Naive B cell (primary cell): ENCODE measurements around the gene SLC35G1. TPM values are rescaled to one million over a fixed set of nuclear protein-coding genes. Genes with fewer than 3 reads are reported as not detected.

ENCODE experiments used
- ATAC-seq, 2 donors: fragments of 150-1000 bp; cut with Tn5 transposase; 2 replicates each; pipeline ENCODE4 v1.10.0; 2021; ENCODE audit warnings: low read depth in 2 of 2, mild to moderate bottlenecking in 2 of 2, moderate library complexity in 2 of 2
- DNase-seq: peaks from one replicate; pipeline ENCODE4 v3.0.0; 2022
- H3K27ac Mint-ChIP-seq, 6 donors: one replicate each; pipeline ENCODE4 v1.8.0; 2020 to 2022; ENCODE audit warnings: mild to moderate bottlenecking in 6 of 6, mixed read lengths in 6 of 6, moderate library complexity in 5 of 6, inconsistent platforms in 2 of 6
- H3K27me3 Mint-ChIP-seq, 3 donors: one replicate each; pipeline ENCODE4 v1.8.0; 2021 to 2022; ENCODE audit warnings: mixed read lengths in 3 of 3, mild to moderate bottlenecking in 1 of 3
- H3K36me3 Mint-ChIP-seq, 2 donors: one replicate each; pipeline ENCODE4 v1.8.0; 2020 to 2022; ENCODE audit warnings: mixed read lengths in 2 of 2, inconsistent platforms in 1 of 2, mild to moderate bottlenecking in 1 of 2
- H3K4me1 Mint-ChIP-seq, 3 donors: one replicate each; pipeline ENCODE4 v1.8.0; 2020 to 2022; ENCODE audit warnings: mixed read lengths in 3 of 3, inconsistent platforms in 1 of 3, mild to moderate bottlenecking in 1 of 3, moderate library complexity in 1 of 3
- H3K4me3 Mint-ChIP-seq, 8 donors: one replicate each; pipeline ENCODE4 v1.8.0; 2020 to 2022; ENCODE audit warnings: mild to moderate bottlenecking in 8 of 8, mixed read lengths in 8 of 8, moderate library complexity in 8 of 8, inconsistent platforms in 2 of 8
- H3K9me3 Mint-ChIP-seq, 7 donors: one replicate each; pipeline ENCODE4 v1.8.0; 2020 to 2022; ENCODE audit warnings: mixed read lengths in 7 of 7, mild to moderate bottlenecking in 5 of 7, inconsistent platforms in 2 of 7, moderate library complexity in 1 of 7
- polyA plus RNA-seq, 6 donors: library from polyadenylated mRNA; unstranded; fragments of 300-500 nt; fragmentation: Illumina TruSeq; gene quantifications; one replicate each; pipeline ENCODE4 v1.2.3, GENCODE V29; 2021; ENCODE audit warnings: low read depth in 6 of 6

The SLC35G1 gene
- polyA plus RNA-seq, 6 donors from 2014 or later, result 0.08 to 0.94 (median 0.21) TPM; not detected in 1

- Mint-ChIP-seq H3K36me3 (no peaks in the 10 kb centered on the region), H3K27ac (no peak overlapping the region)
Measured at GRCh38 chr10:93904901-93905300, 11.1 kb downstream of the SLC35G1 start.

GRCh38 chr10:93907059-93907458 is 13.3 kb downstream of the SLC35G1 start:
- Mint-ChIP-seq H3K4me3 (no peak overlapping the region), H3K9me3 (no peaks in the 10 kb centered on the region), H3K27ac (no peak overlapping the region), H3K27me3 (no peaks in the 10 kb centered on the region), H3K36me3 (no peaks in the 10 kb centered on the region), H3K4me1 (no peaks in the 10 kb centered on the region)
- ATAC-seq (no peak), DNase-seq (no peak)

More at GRCh38 chr10:93904901-93905300, 11.1 kb downstream of the SLC35G1 start:
- ATAC-seq (no peak), DNase-seq (no peak)
- H3K4me1 Mint-ChIP-seq, result no peaks in the 10 kb centered on the region
- H3K9me3 Mint-ChIP-seq, result no peaks in the 10 kb centered on the region
- no peak overlapping the region for H3K4me3 Mint-ChIP-seq
- no peaks in the 10 kb centered on the region for H3K27me3 Mint-ChIP-seq

DNA sequence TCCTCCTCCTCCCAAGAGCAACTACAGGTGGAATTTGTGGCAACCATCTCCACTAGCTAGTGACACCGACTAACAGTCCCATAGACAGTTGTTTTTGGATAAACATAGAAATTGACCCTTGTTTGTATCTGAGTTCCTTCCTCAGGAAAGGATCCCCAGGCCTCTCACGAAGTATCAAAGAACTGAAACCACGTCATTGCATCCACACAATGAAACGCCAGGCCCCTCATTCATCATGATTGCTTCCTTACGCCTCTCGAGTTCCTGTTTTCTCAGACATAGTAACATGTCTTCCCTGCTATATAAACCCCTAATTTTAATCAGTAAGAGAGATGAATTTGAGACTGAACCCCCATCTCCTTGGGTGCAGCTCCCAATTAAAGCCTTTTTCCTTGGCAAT is 18.1 kb downstream of the SLC35G1 start:
- no peak for DNase-seq
- no peaks in the 10 kb centered on the region for H3K9me3 Mint-ChIP-seq
- H3K27ac Mint-ChIP-seq, result no peak overlapping the region
- no peak overlapping the region for H3K4me3 Mint-ChIP-seq
- ATAC-seq, result no peak
- H3K27me3 Mint-ChIP-seq, result peaks cover 0 to 2% (median 0%) of the 10 kb centered on the region in 3 donors
- H3K4me1 Mint-ChIP-seq, result peaks cover 0 to 4% (median 0%) of the 10 kb centered on the region in 3 donors
- no peaks in the 10 kb centered on the region for H3K36me3 Mint-ChIP-seq

DNA sequence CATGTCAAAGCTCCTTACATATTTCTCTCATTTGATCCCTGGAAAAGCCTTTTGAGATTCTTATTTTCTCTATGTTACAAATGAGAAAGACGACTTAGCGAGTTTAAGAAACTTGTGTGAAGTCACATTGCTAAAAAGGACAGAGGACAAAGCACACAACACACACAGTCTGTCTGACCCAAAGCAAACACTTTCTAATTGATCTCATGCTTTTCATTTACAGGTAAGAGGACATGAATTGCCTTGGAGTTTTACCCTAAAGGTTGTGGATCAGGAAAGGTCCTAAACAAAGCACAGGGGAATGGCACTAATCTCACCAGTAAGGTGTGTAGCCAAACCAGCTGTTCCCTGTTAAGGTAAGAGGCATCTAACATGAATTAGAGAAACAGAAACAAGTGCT is 18.7 kb downstream of the SLC35G1 start:
- no peak overlapping the region for H3K27ac Mint-ChIP-seq
- H3K4me1 Mint-ChIP-seq, result peaks cover 0 to 5% (median 0%) of the 10 kb centered on the region in 3 donors
- DNase-seq (no peak), ATAC-seq (no peak)
- peaks cover 0 to 5% (median 0%) of the 10 kb centered on the region in 3 donors for H3K27me3 Mint-ChIP-seq
- H3K36me3 Mint-ChIP-seq, result no peaks in the 10 kb centered on the region
- no peaks in the 10 kb centered on the region for H3K9me3 Mint-ChIP-seq
- H3K4me3 Mint-ChIP-seq, result no peak overlapping the region

GRCh38 chr10:93913706-93914105 is 19.9 kb downstream of the SLC35G1 start:
- Mint-ChIP-seq H3K27ac (no peak overlapping the region), H3K27me3 (peaks cover 0 to 5% (median 0%) of the 10 kb centered on the region in 3 donors), H3K4me1 (peaks cover 0 to 5% (median 0%) of the 10 kb centered on the region in 3 donors), H3K36me3 (no peaks in the 10 kb centered on the region), H3K4me3 (no peak overlapping the region), H3K9me3 (no peaks in the 10 kb centered on the region)
- ATAC-seq, result no peak
- no peak for DNase-seq

DNA sequence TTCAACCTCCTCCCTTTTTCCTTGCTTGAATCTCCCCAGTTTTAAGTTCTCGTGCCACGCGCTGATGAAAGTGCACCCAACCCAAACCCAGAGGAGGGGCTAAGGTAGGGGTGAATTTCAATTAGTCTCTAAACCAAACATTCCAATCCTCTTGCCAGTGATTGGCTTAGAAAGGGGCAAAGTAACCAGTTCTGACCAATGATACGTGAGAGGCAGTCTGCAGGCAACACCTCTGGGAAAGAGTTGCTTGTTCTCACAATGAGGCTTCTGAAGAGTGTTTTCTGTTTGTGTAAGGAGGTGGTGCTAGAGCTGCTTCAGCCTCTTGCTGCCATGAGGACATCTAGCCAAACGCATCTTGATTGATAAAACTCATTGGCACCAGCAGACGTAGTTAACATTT is 21.8 kb downstream of the SLC35G1 start:
- Mint-ChIP-seq H3K4me1 (peaks cover 0 to 5% (median 0%) of the 10 kb centered on the region in 3 donors), H3K36me3 (no peaks in the 10 kb centered on the region), H3K4me3 (peak overlapping the region in 1 of 8 donors; percentile 23), H3K27ac (peak overlapping the region in 1 of 6 donors; percentile 18), H3K9me3 (no peaks in the 10 kb centered on the region), H3K27me3 (peaks cover 0 to 5% (median 0%) of the 10 kb centered on the region in 3 donors)
- DNase-seq (no peak), ATAC-seq (no peak)

- Mint-ChIP-seq H3K9me3 (no peaks in the 10 kb centered on the region), H3K27ac (peak overlapping the region in 1 of 6 donors; percentile 65), H3K4me3 (no peak overlapping the region)
Measured at GRCh38 chr10:93916257-93917063, 22.7 kb downstream of the SLC35G1 start.

DNA sequence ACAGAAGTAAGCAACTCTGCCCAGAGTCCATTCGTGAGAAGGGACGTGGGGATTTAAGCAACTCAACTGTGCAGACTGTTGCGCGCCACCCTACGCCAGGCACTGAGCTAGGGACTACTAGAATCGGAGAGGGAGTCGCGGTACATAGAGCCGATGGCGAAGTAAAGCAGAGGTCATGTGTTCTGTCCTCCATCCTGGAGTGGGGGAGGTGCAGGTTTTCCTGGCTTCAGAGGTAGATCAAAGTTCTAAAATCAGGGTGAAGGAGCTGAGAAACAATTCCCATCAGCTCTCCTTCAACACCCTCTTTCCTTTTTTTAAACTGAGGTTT is 23.2 kb downstream of the SLC35G1 start:
- Mint-ChIP-seq H3K27ac (peak overlapping the region in 1 of 6 donors; percentile 65), H3K9me3 (no peaks in the 10 kb centered on the region), H3K36me3 (no peaks in the 10 kb centered on the region), H3K4me3 (no peak overlapping the region), H3K27me3 (peaks cover 0 to 5% (median 0%) of the 10 kb centered on the region in 3 donors), H3K4me1 (peaks cover 0 to 5% (median 0%) of the 10 kb centered on the region in 3 donors)
- no peak for ATAC-seq
- DNase-seq, result no peak

More at GRCh38 chr10:93916257-93917063, 22.7 kb downstream of the SLC35G1 start:
- peaks cover 0 to 5% (median 0%) of the 10 kb centered on the region in 3 donors for H3K4me1 Mint-ChIP-seq
- ATAC-seq (no peak), DNase-seq (no peak)
- H3K27me3 Mint-ChIP-seq, result peaks cover 0 to 5% (median 0%) of the 10 kb centered on the region in 3 donors
- no peaks in the 10 kb centered on the region for H3K36me3 Mint-ChIP-seq

DNA sequence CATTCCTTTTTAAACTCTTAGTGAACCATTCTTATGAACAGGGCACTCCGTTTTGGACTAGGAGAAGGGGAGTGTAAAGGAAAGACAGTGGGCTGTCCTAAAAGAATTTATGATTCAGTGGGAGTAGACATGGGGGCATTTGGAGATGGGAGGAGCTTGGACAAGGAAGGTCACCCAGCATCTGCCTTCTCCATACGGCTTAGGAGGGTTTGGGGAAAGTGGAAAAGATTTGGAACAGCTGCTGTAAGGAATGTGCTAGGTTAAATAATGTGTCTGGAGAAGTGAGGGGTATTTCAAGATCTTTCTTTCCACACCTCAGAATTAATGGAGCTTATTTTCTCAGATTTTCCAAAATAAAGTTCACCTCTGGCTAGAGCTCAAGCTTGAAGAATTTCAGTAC is 24.0 kb downstream of the SLC35G1 start:
- no peak for ATAC-seq
- H3K4me1 Mint-ChIP-seq, result peaks cover 0 to 5% (median 0%) of the 10 kb centered on the region in 3 donors
- H3K9me3 Mint-ChIP-seq, result no peaks in the 10 kb centered on the region
- no peaks in the 10 kb centered on the region for H3K36me3 Mint-ChIP-seq
- H3K27ac Mint-ChIP-seq, result peak overlapping the region in 1 of 6 donors; percentile 56
- no peak overlapping the region for H3K4me3 Mint-ChIP-seq
- peaks cover 0 to 5% (median 0%) of the 10 kb centered on the region in 3 donors for H3K27me3 Mint-ChIP-seq
- no peak for DNase-seq

DNA sequence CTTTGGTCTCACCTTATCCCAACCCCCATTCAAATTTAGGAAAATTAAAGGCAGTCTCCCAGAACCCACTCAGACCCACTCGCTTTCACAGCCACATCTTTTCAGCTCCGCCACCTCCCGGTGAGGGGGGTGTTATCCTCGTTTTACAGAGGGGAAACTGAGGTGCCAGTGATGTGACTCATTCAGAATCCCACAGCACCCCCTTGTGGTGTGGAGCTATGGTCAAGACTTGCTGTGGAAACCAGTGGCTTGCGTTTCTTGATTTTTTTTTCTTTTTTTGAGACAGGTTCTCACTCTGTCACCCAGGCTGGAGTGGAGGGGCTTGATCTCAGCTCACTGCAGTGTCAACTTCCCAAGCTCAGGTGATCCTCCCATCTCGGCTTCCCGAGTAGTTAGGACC is 27.6 kb downstream of the SLC35G1 start:
- no peaks in the 10 kb centered on the region for H3K9me3 Mint-ChIP-seq
- no peak for ATAC-seq
- peaks cover 0 to 5% (median 0%) of the 10 kb centered on the region in 3 donors for H3K27me3 Mint-ChIP-seq
- no peak for DNase-seq
- peaks cover 0 to 5% (median 0%) of the 10 kb centered on the region in 3 donors for H3K4me1 Mint-ChIP-seq
- no peak overlapping the region for H3K27ac Mint-ChIP-seq
- no peaks in the 10 kb centered on the region for H3K36me3 Mint-ChIP-seq
- no peak overlapping the region for H3K4me3 Mint-ChIP-seq

- Mint-ChIP-seq H3K9me3 (peaks cover 0 to 8% (median 2%) of the 10 kb centered on the region in 7 donors), H3K36me3 (no peaks in the 10 kb centered on the region), H3K4me1 (no peaks in the 10 kb centered on the region), H3K27ac (no peak overlapping the region), H3K27me3 (peaks cover 0 to 17% (median 8%) of the 10 kb centered on the region in 3 donors), H3K4me3 (no peak overlapping the region)
- ATAC-seq (no peak), DNase-seq (no peak)
Measured at GRCh38 chr10:93926613-93927012, 32.8 kb downstream of the SLC35G1 start.

DNA sequence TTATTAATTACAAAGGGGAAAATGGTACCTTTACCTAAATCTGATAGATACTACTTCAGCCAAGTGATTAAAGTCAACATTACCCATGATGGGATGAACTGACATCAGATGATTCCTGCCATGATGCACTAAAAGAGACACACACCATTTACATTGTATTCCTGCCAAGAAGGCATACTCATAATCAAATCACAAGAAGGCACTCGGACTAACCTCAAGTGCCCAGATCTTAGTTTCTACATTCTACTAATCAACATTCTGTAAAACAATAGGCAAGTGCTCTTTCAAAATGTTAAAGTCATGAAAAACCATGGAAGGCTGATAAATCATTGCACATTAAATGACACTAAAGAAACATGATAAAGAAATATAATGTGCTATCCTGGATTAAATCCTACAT is 44.4 kb downstream of the SLC35G1 start:
- Mint-ChIP-seq H3K9me3 (peaks cover 0 to 3% (median 1%) of the 10 kb centered on the region in 7 donors), H3K36me3 (no peaks in the 10 kb centered on the region)

DNA sequence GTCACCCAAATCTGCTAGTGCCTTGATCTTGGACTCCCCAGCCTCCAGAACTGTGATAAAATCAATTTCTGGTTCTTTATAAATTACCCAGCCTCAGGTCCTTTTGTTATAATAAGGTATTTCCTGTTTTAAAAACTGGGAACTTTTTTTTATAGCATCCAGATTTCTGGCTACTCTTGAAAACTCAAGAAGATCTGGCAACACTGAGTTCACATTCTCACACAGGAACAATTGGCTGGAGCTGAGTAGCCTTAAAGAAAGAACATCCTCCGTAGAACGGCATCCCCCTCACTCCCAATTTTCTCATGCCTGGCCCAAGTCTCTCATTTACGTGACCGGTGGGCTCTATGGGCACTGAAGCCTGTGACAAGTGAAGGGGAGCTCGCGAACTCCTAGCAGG is 47.1 kb downstream of the SLC35G1 start:
- H3K27ac Mint-ChIP-seq, result no peak overlapping the region
- peaks cover 0 to 1% (median 0%) of the 10 kb centered on the region in 7 donors for H3K9me3 Mint-ChIP-seq
- peaks cover 3 to 16% (median 8%) of the 10 kb centered on the region in 3 donors for H3K27me3 Mint-ChIP-seq
- no peak for DNase-seq
- peak overlapping the region in 1 of 8 donors; percentile 3 for H3K4me3 Mint-ChIP-seq
- no peaks in the 10 kb centered on the region for H3K4me1 Mint-ChIP-seq
- H3K36me3 Mint-ChIP-seq, result no peaks in the 10 kb centered on the region
- ATAC-seq, result no peak

More for the DNA sequence above, 44.4 kb downstream of the SLC35G1 start:
- DNase-seq (no peak), ATAC-seq (no peak)
- Mint-ChIP-seq H3K4me1 (no peaks in the 10 kb centered on the region), H3K27me3 (peaks cover 0 to 16% (median 10%) of the 10 kb centered on the region in 3 donors), H3K27ac (no peak overlapping the region), H3K4me3 (no peak overlapping the region)

GRCh38 chr10:93941606-93942005 is 47.8 kb downstream of the SLC35G1 start:
- Mint-ChIP-seq H3K36me3 (no peaks in the 10 kb centered on the region), H3K4me1 (no peaks in the 10 kb centered on the region), H3K4me3 (no peak overlapping the region), H3K27ac (no peak overlapping the region), H3K9me3 (peaks cover 0 to 1% (median 0%) of the 10 kb centered on the region in 7 donors), H3K27me3 (peaks cover 3 to 18% (median 10%) of the 10 kb centered on the region in 3 donors)
- DNase-seq (no peak), ATAC-seq (no peak)
